Fibroblast of gingiva (primary cell): Measurements from ENCODE around the gene PRPF6.
A peak's percentile ranks its signal among the peaks of the same experiment; 100 is the strongest.

Experiments
- DNase-seq: peaks from one replicate; pipeline ENCODE4 v3.0.0-alpha.2; 2011; ENCODE audit warnings: low read depth

PRPF6 gene

DNA sequence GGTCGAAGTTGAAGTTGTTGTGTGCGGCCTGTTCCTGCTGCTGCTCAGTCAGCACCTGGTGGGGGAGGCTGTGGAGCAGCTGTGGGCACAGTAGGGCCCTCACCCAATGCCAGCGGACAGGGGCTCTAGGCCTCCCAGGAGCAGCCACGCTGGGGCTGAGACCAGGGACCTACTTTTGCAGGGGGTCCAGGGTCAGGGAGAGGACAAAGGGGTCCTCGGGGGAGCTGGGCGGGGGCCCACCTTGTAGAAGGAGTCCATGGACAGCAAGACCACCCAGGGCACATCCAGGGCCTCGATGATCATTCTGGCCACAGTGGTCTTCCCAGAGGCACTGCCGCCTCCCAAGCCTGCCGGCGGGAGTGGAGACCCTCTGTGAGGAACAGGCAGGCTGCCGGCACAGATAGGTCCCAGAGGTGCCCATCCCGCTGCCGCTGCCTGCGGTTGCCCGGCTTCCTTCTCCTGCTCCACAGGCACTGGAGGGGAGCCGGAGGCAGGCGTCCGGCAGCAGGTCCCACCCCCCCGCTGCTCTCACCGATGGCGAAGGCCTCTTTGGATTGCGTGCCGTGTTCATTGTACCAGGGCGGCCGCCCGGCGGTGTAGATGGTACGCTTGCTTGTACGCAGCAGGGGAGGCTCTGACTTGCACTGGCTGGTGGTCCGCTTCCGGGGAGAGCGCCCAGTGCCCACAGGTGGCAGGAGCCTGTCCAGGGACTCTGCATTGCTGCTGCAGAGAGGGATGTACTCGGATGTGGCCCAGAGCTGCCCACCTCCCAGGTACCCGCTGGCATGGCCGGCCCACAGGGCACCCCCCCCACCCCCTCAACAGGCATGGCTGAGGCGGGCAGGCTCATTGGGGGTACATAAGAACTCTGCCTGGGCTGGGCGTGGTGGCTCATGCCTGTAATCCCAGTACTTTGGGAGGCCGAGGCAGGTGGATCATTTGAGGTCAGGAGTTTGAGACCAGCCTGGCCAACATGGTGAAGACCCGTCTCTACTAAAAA is 34.7 kb upstream of the PRPF6 start:
- no peak for DNase-seq

DNA sequence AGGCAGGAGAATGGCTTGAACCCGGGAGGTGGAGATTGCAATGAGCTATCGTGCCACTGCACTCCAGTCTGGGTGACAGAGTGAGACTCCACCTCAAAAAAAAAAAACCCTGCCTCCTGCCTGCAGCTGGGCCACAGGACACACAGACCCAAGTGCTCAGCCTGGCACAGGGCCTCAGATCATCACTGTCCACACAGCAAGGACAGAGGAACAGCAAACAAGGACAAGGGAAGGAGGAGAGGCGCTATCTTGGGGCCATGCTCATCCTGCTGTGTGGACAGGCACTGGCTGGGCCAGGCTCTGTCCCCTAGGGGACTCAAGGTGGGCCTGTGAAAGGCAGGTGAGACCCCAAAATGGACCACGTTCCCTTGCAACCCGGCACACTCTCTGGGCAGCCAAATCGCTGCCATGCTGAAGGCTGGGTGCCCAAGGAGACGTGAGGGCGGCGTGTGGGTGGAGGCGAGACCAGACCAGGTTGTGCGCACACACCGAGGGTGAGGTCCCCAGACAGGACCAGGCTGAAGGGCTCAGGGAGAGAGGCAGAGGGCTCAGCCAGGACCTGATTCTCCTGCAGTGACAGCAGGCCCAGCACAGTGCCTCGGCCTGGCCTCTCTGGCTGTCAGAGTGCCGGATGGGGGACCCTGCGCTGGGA is 33.8 kb upstream of the PRPF6 start:
- no peak for DNase-seq

DNA sequence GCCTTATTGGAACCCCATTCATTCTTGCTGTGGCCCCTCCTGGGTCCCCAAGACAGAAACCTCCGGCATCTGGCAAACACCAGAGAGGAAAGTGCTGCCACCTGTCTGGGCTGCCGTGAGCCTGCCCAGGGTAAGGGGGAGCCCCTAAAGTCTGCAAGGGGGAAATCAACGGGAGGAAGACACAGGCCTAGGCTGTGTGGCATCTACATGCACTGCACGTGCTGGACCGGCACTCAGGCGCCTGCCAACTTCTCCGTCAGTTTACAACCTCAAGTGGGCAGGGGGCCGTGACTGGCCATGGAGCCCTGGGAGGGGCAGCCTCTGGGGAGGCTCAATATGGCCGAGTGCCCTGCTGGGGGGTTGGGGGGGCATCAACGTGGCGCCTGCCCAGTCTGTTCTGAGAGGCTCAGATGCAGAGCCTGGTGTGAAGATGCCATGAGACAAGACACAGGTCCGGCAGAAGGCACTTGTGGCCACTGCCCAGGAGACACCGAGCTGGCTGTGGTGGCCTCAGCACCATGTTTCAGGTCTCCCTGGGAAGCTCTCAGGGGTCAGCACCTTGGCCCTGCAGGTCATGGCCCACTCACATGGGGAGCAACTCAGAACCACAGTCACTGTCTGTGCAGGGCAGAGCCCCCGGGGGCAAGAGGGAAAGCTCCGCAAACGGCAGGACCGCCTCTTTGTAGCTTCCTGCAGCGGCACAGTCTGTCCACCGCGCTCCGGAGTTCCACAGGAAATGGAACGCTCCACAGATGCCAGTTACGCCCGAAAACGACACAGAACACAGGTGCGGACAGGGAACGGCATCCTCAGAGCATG is 33.1 kb upstream of the PRPF6 start:
- no peak for DNase-seq

DNA sequence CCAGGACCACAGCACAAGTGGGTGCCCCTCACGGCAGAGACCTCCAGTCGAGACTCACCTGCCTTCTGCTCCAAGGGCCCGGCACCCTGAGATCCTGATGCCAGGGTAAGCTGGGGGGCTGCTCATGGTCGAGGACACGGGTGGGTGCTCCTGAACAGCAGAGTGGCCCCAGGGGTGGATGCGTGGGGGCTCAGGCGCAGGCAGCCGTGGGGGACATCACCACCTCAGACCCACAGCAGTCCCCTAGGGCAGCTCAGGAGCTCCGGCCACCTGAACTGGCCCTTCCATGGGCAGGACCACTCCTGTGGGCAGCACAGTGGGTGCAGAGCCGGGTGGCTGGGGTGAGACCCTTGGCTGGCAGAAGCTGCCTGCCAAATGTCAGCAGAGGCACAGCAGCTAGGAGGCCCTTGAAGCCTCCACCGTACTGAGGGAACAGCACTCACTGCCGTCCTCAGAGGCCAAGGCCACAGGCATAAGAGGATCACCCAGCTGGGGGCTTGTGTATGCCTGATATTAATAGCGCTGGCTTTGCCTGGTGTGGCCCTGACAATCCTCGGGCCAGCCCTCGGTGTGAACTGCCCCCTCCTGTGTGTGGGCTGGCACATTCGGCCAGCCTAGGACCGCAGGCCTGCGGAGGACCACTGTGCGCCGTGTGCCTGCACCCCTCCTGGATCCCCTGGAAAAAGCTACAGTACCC is 30.1 kb upstream of the PRPF6 start:
- DNase-seq, result no peak

DNA sequence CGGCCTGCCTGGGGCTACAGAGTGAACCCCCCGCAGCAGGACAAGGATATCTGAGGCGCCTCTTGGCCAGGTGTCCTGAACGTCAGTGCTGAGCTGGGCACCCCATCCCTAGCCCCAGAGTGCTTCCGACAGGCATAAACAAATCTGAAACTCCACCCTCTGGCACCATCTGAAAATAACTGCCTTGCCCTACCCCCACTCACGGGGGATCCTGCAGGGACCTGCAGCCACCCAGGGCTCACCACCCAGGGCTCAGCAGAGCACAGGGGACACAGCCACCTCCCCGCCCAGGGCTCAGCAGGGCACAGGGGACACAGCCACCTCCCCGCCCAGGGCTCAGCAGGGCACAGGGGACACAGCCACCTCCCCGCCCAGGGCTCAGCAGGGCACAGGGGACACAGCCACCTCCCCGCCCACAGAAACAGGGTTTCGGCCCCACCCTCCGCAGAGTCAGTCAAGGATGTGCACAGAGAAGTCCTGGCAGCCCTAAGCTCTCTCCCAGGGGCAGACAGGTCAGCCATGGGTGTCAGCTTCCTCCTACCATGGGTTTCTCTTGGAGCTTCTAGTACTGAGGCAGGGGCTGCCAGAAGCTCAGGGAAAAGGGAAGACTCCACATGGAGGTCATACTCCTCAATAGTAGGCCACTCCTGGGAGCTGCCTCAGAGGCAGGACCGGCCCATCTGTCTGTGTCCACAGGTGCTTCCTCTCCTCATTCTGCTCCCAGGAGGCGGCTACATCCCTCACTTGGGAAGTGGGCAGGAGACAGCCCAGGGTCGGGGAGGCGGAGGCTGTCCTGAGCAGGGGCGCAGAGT is 29.3 kb upstream of the PRPF6 start:
- DNase-seq, result no peak

DNA sequence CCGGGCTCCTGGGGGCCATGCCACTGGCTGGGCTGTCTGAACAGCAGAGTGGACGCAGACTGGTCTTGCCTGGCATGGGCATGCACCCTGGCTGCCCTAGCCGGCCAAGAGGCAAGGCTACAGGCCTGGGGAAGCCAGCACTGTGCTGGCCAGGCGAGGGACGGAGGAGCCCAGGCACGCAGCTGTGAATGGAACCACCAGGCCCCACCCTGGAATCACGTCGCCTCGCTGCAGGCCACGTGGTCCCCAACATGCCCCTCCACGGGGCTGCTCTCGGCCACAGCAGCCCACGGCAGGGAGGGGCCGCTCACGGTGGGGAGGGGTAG is 28.8 kb upstream of the PRPF6 start:
- no peak for DNase-seq

DNA sequence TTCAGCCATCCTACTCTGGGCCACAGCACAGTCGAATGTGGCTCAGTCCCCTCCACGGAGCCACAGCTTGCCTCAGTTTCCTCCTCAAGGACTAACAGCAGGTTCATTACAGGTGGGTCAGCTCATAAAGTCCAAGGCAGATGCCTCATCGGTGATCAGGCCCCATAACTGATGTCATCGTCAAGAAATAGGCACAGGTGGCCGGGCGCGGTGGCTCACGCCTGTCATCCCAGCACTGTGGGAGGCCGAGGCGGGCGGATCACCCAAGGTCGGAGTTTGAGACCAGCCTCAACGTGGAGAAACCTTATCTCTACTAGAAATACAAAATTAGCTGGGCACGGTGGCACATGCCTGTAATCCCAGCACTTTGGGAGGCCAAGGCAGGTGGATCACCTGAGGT is 28.2 kb upstream of the PRPF6 start:
- DNase-seq, result no peak

DNA sequence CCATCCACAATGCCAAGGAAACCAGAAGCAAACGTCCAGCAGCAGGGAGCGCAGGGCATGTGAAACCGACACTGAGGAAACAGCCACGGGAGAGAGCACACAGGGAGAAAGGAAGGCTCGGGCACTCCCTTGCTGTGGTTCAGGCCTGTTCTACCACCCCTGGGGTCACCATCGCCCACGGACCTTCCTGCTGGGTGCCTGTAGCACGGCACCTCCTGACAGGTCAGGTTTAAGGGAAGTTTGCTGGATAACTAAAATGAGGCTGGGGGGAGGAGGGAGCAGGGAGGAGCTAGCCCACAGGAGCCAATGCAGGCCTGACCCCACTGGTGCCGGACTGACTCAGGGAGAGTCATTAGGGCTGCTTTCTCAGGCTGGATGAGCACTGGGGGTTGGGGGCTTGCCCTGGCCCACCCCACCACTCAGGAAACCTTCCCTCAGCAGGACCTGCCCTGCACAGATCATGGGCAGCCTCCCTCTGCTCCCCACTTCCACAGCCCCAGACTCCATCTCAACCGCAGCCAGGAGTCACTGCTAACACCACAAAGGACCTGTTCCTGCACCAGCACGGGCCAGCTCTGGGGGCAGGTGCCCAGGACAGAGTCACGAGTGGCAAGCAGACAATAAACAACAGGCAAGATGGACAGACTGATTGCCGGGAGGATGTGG is 27.0 kb upstream of the PRPF6 start:
- DNase-seq, result no peak

DNA sequence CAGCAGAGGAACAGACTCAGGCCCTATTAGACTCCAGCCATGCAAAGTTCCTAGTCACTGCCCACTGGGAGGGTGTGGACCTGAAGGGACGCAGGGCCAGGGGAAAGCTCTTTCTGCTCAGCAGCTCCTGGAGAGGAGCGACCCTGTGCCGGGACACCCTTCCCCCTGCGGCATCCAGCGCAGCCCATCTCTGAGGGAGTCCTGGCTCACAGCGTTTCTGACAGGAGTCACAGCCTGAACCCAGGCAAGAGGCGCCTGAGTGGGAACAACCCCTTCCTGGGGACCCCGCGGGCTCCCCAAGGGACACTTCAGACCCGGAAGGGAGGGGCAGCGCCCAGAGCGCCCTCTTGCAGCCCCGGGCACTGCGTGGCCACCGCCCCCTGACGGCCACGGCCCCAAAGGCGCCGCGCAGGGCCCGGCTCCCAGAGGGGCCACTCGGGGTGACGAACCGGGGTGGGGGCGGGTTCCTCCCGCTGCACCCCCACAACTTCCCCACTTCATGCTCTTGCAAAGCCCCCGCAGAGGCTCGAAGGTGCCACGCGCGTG is 25.6 kb upstream of the PRPF6 start:
- DNase-seq, result peak; percentile 20

DNA sequence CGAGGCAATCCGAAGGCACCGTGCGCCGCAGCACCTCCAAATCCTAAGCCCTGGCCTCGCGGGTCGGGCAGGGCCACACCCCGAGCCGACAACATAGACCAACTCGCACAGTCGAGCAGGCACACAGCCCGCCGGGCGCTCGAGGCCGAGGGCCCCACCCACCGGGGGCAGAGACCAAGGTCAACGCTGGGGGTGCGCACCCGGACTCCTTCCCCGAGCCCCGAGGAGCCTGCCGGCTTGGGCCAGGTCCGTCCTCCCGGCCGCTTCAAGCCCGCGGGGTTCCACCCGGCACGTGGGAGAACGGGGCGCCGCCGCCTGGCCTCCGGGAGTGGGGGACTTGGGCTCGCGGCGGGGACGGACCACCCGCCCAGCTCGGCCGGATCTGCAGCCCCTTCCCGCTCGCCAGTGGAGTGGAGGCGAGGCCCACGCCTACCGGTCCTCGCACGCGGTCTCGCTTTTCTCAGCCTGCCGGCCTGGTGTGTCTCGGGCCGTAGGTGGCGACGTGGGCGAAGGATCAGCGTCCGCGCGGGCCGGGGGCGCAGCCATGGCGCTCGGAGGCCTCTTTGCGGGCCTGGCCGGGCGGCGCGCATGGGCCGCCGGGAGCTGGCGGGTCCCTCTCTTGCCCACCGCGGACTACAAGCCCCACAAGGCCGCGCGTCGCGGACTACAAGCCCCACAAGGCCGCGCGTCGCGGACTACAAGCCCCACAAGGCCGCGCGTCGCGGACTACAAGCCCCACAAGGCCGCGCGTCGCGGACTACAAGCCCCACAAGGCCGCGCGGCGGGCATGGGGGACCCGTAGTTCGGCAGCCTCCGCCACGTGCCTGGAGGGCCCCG is 24.9 kb upstream of the PRPF6 start, which contains the start of gene UCKL1:
Gene UCKL1 (minus strand): TSS at position 590 of the 837 bp plus-strand sequence. CDS start 44 bp downstream, at position 546.
- peak; percentile 88 for DNase-seq

DNA sequence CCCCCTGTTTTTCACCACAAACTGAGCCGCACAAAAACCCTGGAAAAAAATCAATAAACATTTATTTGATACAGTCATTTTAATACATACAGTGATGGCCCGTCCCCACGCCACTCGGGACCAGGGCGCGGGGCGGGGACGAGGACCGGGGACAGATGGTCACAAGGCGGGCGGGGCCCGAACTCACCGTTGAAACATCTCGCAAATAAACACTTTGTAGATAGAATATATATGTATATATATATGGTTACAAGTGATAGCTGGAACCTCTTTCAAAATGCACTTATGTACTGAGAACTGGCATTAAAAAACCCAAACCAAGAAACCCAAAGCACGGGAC is 24.3 kb upstream of the PRPF6 start:
- DNase-seq, result no peak

DNA sequence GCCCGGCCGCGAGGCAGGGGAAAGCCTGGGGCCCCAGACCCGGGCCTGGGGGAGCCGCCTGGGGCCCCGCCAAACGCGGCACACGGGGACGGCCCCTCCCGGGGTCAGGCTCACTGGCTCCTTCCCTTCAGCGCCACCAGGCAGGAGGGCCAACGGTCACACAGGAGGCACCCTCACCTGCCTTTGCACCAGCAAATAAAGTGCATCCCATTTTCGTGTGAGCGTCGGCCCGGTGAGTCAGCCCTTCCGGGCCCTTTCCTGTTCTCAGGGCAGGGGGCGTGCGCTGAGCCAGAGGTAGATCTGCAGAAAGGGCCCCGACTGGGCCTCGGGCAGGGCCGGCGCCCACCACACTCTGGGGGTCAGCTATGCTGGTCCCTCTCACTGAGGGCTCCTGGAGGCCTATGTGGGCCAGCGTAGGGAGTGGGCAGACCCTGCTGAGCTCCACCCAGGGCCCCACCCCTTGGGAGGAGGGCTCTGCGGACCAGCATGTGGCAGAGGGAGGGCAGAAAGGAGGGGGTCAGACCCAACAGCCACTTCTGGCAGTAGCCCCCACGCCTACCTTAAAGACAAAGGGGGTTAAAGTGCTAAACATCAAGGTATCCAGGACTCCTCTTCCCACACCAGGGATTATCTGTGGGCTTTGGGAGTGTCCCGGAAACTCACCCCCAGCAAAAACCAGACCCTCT is 23.8 kb upstream of the PRPF6 start:
- peak; percentile 64 for DNase-seq

DNA sequence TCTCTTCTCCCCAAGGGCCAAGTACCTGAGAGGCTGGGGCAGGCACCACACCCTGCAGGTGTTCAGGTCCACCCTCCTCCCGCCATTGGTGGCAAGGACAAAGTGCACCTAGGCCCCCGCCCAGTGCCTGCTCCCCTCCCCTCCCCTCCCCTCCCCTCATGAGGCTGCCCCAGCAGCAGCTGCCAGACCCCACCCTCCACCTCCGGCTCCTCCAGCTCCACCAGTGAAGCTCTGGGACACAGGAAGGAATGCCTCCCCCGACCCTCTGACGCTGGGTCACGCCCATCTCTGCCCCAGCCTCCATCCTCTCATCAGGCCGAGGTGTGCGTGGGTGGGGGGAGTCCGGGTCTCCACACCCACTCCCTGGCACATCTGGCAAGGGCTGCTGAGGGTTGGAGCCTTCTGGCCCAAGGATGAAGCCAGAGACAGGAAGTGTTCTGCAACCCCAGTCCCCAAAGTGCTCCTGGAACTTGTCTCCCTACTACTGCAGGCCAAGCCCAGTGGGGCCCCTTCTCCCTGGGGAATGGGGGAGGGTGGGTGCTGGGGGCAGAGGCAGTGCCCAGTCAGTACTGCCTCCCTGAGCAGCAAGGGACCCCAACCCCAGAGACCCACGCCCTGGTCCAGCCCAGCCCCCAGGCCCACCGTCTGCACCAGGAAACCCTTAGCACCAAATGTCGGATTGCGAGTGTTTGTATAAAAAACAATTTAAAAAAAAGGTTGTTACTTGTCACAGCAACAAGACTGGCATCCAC is 23.1 kb upstream of the PRPF6 start:
- no peak for DNase-seq

DNA sequence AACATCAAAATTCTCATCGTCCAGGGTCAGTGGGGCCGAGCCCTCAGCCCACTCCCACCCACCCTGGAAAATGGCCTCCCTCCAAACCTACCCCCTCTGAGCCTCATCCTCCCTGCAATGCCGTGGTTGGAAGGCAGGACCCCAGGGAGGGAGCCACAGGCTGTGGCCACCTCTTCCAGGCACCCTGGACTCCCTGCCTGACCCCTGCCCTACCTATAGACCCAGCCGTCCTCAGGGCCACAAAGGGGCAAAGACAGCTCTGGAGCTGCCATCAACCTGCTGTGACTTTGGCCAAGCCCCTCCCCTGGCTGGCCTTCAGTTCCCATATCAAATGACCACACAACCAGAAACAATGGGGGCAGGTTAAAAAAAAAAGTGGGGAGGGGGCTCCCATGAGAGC is 22.5 kb upstream of the PRPF6 start:
- DNase-seq, result no peak

DNA sequence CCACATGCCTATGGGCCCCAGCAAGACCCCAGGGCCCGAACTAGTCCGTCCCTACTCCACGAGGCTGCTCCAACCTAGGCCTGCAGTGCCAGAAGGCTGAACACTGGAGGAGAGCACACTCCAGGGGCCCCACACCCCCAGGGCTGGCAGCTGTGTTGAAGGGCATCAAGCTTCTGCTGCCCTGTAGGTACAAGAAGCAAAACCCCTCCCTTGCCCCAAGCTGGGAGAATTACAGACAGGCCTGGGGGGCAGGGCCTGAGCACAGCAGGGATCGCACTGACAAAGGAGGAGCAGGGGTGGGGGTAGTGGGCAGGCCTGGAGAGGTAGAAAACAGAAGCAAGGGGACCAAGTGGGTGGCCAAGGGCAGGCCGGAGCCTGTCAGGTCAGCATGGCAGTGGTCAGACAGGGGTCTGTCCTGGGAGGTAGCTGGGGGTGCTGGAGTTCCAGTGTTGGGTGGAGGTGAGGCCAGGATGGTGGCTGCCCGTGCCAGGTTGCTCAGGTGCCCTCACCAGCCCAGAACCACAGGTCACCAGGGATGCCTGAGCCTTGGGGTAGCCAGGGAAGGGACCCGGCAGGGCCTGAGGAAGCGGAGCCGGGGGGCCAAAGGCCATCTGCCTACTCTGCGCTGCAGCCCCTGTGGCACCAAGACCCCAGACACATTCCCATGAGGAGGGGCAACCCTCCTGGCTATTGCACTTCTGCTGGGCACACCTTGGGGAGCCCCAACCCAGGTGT is 21.8 kb upstream of the PRPF6 start:
- no peak for DNase-seq

DNA sequence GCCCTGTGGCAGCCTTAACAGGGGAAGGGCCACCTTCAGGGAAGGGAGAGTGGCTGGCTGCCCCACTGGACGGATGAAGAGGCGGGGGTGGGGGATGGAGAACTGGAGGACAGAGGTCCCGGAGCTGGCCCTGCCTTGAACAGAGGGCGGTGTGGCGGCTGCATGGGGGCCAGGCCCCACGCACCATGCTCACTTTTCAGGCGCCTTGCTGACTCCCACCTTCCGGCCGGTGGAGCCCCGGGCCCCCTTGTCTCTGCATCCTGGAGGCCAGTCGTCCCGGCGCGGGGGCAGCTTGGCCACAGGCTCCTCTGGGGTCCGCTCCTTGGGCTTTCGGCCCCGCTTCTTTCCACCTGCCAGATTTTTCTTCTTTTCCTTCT is 21.2 kb upstream of the PRPF6 start:
- DNase-seq, result no peak
